Endodermal cell (in vitro differentiated cells): Measurements from ENCODE around the gene ERVMER34-1. TPM values are rescaled to one million over a fixed set of nuclear protein-coding genes. Genes with fewer than 3 reads are reported as not detected.

Source experiments
- DNase-seq: peaks from one replicate; pipeline ENCODE4 v3.0.0-alpha.2; 2017
- H3K27ac ChIP-seq: 2 replicates; pipeline ENCODE4 v1.5.1; 2013; ENCODE audit warnings: mild to moderate bottlenecking, low read depth, low read length, moderate library complexity
- H3K27me3 ChIP-seq: 2 replicates; pipeline ENCODE4 v1.6.1; 2013; ENCODE audit warnings: mild to moderate bottlenecking, low read length, moderate library complexity; ENCODE audit not compliant: insufficient read depth, control insufficient read depth, poor library complexity, severe bottlenecking
- H3K36me3 ChIP-seq: 2 replicates; pipeline ENCODE4 v1.7.0; 2013; ENCODE audit warnings: mild to moderate bottlenecking, low read length, moderate library complexity; ENCODE audit not compliant: control insufficient read depth, insufficient read depth
- H3K4me1 ChIP-seq: one replicate; pipeline ENCODE4 v1.7.0; 2013; ENCODE audit warnings: low read length; ENCODE audit not compliant: control insufficient read depth, insufficient read depth
- H3K4me3 ChIP-seq: 2 replicates; pipeline ENCODE4 v1.5.1; 2013; ENCODE audit warnings: mild to moderate bottlenecking, low read length, moderate library complexity
- H3K9ac ChIP-seq: 2 replicates; pipeline ENCODE4 v1.6.1; 2013; ENCODE audit warnings: mild to moderate bottlenecking, low read length, moderate library complexity; ENCODE audit not compliant: poor library complexity, severe bottlenecking; ENCODE audit errors: extremely low read depth
- H3K9me3 ChIP-seq: 2 replicates; pipeline ENCODE4 v1.6.1; 2013; ENCODE audit warnings: mild to moderate bottlenecking, low read length, moderate library complexity; ENCODE audit not compliant: control insufficient read depth
- H3K27ac Mint-ChIP-seq: 2 replicates; pipeline ENCODE4 v1.8.0; 2020; ENCODE audit warnings: mixed read lengths
- H3K27me3 Mint-ChIP-seq: 2 replicates; pipeline ENCODE4 v1.8.0; 2021; ENCODE audit warnings: mild to moderate bottlenecking, mixed read lengths; ENCODE audit not compliant: insufficient read depth
- H3K36me3 Mint-ChIP-seq: 2 replicates; pipeline ENCODE4 v1.8.0; 2020; ENCODE audit warnings: low read depth, mixed read lengths
- H3K4me1 Mint-ChIP-seq: 2 replicates; pipeline ENCODE4 v1.8.0; 2020; ENCODE audit warnings: mixed read lengths
- H3K4me3 Mint-ChIP-seq: 2 replicates; pipeline ENCODE4 v1.8.0; 2020; ENCODE audit warnings: mild to moderate bottlenecking, moderate library complexity, mixed read lengths
- H3K9me3 Mint-ChIP-seq: 2 replicates; pipeline ENCODE4 v1.8.0; 2020; ENCODE audit warnings: mild to moderate bottlenecking, mixed read lengths
- WGBS, 2 experiments: methylation state at CpG; one replicate each; pipeline versions ENCODE4 v1.1.5 to v1.1.7; 2013; ENCODE audit warnings: missing lambda C conversion rate in 2 of 2, mixed read lengths in 1 of 2; ENCODE audit not compliant: insufficient coverage in 1 of 2, insufficient read length in 1 of 2; 5-methylcytosine and 5-hydroxymethylcytosine counted together
- total RNA-seq, 2 donors: library from RNA; stranded (reverse); fragmentation: NEBNext Ultra II Directional in 1 of 2; extraction: Animal tissue kit (Norgen Biotek cat#: 25700) in 1 of 2; gene quantifications; 2 replicates in 1 of 2; 3 replicates in 1 of 2; pipeline ENCODE4 v1.2.1, GENCODE V29; 2021
- TF ChIP-seq, protein P1 (sequence below): fragments of 200-600 bp; sonication (generic); conservative IDR thresholded peaks from 2 replicates; pipeline ENCODE4 v1.5.0; 2021; ENCODE audit warnings: antibody characterized with exemption, mild to moderate bottlenecking

ERVMER34-1 gene
- total RNA-seq, 2 donors from 2014 or later: 3.1 to 4.9 TPM

DNA sequence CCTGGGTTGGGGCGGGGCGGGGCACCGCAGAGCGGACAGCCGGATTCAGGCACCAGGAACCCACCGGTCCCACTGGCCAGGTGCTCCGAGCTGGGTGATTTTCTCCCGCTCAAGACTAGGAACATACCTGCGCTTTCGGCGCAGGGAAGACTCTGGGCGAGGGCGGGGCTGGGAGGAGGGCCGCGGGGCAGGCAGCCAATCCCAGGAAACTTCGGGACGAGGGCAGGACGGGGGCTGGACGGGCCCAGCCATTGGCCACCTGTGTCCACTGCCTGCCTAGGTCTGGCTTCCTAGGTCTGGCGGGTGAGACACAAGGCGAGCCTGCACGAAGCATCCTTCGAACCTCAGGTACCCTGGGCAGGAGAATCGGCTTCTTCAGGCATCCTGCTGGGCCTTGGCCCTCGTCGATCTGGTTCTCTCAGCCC lies 274 bp upstream of the ERVMER34-1 start:
- Histone ChIP-seq H3K27me3 (peaks cover 66% of the 10 kb centered on the region), H3K9me3 (no peaks in the 10 kb centered on the region), H3K4me3 (peak overlapping the region; percentile 78), H3K27ac (no peak overlapping the region), H3K4me1 (no peaks in the 10 kb centered on the region), H3K9ac (no peak overlapping the region), H3K36me3 (no peaks in the 10 kb centered on the region)
- TF ChIP-seq, protein P1, sequence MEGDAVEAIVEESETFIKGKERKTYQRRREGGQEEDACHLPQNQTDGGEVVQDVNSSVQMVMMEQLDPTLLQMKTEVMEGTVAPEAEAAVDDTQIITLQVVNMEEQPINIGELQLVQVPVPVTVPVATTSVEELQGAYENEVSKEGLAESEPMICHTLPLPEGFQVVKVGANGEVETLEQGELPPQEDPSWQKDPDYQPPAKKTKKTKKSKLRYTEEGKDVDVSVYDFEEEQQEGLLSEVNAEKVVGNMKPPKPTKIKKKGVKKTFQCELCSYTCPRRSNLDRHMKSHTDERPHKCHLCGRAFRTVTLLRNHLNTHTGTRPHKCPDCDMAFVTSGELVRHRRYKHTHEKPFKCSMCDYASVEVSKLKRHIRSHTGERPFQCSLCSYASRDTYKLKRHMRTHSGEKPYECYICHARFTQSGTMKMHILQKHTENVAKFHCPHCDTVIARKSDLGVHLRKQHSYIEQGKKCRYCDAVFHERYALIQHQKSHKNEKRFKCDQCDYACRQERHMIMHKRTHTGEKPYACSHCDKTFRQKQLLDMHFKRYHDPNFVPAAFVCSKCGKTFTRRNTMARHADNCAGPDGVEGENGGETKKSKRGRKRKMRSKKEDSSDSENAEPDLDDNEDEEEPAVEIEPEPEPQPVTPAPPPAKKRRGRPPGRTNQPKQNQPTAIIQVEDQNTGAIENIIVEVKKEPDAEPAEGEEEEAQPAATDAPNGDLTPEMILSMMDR: no peak
- peaks cover 2% of the 10 kb centered on the region for H3K4me1 Mint-ChIP-seq
- peak overlapping the region; percentile 60 for H3K4me3 Mint-ChIP-seq
- H3K36me3 Mint-ChIP-seq: peaks cover 4% of the 10 kb centered on the region
- H3K9me3 Mint-ChIP-seq: peaks cover 5% of the 10 kb centered on the region
- peak; percentile 95 for DNase-seq
- H3K27ac Mint-ChIP-seq: peak overlapping the region; percentile 64
- WGBS, 2 experiments: 16 to 18% methylated on average over 16 to 26 of the region's 26 CpGs
- peaks cover 72% of the 10 kb centered on the region for H3K27me3 Mint-ChIP-seq

DNA sequence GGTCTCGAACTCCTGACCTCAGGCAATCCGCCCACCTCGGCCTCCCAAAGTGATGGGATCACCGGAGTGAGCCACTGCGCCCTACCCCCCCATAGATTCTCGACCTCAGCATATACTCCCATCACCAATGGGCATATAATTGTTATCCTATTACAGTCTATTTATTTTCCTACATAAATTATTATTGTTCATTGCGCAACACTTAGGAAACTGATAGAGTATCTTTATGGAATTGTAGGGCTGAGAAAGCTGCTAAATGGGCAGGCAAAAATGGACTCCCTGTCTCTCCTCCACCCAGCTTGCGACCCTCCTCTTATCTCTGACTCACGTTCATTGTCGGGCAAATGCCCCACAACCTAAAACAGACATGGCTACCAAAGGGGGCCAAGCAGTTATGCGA lies 1.0 kb downstream of the ERVMER34-1 start:
- no peak overlapping the region for H3K27ac Mint-ChIP-seq
- no peaks in the 10 kb centered on the region for H3K9me3 ChIP-seq
- no peaks in the 10 kb centered on the region for H3K4me1 ChIP-seq
- TF ChIP-seq, protein P1: no peak
- no peak overlapping the region for H3K4me3 ChIP-seq
- peaks cover 2% of the 10 kb centered on the region for H3K4me1 Mint-ChIP-seq
- no peaks in the 10 kb centered on the region for H3K36me3 ChIP-seq
- no peak for DNase-seq
- WGBS, 2 experiments: 95 to 99% methylated on average over 7 to 11 of the region's 11 CpGs
- H3K27ac ChIP-seq: no peak overlapping the region
- H3K27me3 ChIP-seq: peaks cover 79% of the 10 kb centered on the region
- peak overlapping the region; percentile 60 for H3K4me3 Mint-ChIP-seq
- peaks cover 5% of the 10 kb centered on the region for H3K9me3 Mint-ChIP-seq
- peaks cover 9% of the 10 kb centered on the region for H3K36me3 Mint-ChIP-seq
- H3K9ac ChIP-seq: no peak overlapping the region
- H3K27me3 Mint-ChIP-seq: peaks cover 84% of the 10 kb centered on the region

DNA sequence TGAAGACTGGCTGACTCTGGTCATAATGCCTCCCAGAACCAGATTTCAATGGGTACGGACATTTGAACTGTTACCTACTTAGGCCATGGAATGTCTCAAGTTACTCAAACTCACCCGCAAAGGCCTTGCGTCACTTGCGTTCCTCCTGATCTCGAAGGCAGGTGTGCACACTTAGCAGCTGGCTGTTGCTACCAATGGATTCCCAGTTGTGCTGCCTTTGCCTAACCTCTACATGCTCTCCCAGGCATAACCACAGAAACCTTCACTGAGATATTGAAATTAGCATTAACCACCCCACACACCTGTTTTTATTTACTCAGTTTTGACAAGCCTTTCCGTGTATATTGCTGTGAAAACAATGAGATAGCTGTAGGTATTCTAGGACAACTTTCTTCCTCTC lies 2.8 kb downstream of the ERVMER34-1 start:
- Histone ChIP-seq H3K9ac (no peak overlapping the region), H3K27me3 (peaks cover 92% of the 10 kb centered on the region), H3K27ac (no peak overlapping the region), H3K4me1 (peaks cover 4% of the 10 kb centered on the region), H3K9me3 (no peaks in the 10 kb centered on the region), H3K36me3 (no peaks in the 10 kb centered on the region), H3K4me3 (no peak overlapping the region)
- DNase-seq: no peak
- peaks cover 10% of the 10 kb centered on the region for H3K36me3 Mint-ChIP-seq
- peaks cover 11% of the 10 kb centered on the region for H3K4me1 Mint-ChIP-seq
- 96 to 97% methylated on average over 5 to 6 of the region's 6 CpGs for WGBS, 2 experiments
- peaks cover 92% of the 10 kb centered on the region for H3K27me3 Mint-ChIP-seq
- no peak overlapping the region for H3K4me3 Mint-ChIP-seq
- H3K9me3 Mint-ChIP-seq: peaks cover 5% of the 10 kb centered on the region
- H3K27ac Mint-ChIP-seq: no peak overlapping the region
- TF ChIP-seq, protein P1: no peak
